LNCAP (cell line): Measurements from ENCODE around the gene ADAMTSL5.

Experiments used
- TF ChIP-seq, protein P1 (sequence below): fragments of 450-650 bp; IDR thresholded peaks from 2 replicates; pipeline ENCODE4 v1.5.1; 2017; ENCODE audit warnings: mild to moderate bottlenecking

The ADAMTSL5 gene

GRCh38 chr19:1471515-1472160 lies 41.2 kb downstream of the ADAMTSL5 start:
- TF ChIP-seq, protein P1, sequence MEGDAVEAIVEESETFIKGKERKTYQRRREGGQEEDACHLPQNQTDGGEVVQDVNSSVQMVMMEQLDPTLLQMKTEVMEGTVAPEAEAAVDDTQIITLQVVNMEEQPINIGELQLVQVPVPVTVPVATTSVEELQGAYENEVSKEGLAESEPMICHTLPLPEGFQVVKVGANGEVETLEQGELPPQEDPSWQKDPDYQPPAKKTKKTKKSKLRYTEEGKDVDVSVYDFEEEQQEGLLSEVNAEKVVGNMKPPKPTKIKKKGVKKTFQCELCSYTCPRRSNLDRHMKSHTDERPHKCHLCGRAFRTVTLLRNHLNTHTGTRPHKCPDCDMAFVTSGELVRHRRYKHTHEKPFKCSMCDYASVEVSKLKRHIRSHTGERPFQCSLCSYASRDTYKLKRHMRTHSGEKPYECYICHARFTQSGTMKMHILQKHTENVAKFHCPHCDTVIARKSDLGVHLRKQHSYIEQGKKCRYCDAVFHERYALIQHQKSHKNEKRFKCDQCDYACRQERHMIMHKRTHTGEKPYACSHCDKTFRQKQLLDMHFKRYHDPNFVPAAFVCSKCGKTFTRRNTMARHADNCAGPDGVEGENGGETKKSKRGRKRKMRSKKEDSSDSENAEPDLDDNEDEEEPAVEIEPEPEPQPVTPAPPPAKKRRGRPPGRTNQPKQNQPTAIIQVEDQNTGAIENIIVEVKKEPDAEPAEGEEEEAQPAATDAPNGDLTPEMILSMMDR = no peak; the same call in 1 of the 2 replicates

GRCh38 chr19:1471010-1471514 lies 41.8 kb downstream of the ADAMTSL5 start:
- TF ChIP-seq, protein P1 = no peak

DNA sequence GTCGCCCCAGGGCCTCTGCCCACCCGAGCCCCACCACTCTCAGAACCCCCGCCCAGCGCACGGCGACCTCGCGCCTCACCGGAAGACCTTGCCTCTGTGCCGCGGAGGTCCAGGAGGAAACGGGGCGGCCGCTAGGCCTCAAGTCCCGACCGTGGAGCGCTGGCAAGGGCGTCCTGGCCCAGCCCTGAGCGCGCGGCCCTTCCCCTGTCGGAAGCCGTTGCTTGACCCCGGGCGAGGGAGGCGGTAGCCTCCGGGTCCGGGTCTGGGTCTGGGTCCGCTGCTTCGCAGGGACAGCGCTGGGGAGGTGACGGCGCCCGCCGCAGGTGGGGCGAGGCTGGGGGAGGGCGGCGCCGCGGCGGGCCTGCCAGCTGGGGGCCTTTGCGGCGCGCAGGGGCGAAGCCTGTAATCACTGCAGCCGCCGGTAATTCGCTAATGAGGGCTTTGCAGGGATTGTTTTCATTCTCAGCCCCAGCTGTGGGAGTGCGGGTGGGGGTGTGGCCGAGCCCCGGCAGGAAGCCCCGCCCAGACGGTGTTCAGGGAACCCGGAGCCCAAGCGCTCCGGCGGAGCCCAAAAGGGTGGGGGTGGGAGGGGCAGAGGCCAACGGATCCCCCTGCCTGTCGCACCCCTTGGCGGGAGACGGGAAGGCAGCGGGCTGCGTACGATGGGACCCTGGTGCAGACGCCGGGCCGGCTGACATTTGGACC lies 42.4 kb downstream of the ADAMTSL5 start:
- TF ChIP-seq, protein P1 = no peak

DNA sequence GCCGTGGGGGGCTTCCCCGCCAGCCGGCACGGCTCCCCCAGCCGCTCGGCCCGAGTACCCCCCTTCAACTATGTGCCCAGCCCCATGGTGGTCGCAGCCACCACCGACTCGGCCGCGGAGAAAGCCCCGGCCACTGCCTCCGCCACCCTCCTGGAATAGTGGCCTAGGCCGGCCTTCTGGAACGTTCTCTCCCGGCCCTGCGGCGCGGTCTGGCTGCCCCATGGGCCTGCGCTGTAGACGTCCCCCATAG lies 42.8 kb downstream of the ADAMTSL5 start:
- TF ChIP-seq, protein P1 = no peak

- TF ChIP-seq, protein P1 = no peak
Measured at GRCh38 chr19:1469255-1470054, 43.4 kb downstream of the ADAMTSL5 start.

- TF ChIP-seq, protein P1 = no peak
Measured at GRCh38 chr19:1468821-1469254, 44.0 kb downstream of the ADAMTSL5 start.

DNA sequence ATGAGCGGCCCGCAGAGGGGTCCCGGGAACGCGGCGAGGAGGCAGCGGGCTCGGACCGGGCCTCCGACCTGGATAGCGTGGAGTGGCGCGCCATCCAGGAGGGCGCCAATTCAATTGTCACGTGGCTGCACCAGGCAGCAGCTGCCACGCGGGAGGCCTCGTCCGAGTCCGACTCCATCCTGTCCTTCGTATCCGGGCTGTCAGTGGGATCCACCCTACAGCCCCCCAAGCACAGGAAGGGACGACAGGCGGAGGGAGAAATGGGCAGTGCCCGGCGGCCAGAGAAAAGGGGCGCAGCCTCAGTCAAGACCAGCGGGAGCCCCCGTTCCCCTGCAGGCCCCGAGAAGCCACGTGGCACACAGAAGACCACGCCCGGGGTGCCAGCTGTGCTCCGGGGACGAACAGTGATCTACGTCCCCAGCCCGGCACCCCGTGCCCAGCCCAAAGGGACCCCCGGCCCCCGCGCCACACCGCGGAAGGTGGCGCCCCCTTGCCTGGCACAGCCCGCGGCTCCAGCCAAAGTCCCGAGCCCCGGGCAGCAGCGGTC lies 44.5 kb downstream of the ADAMTSL5 start:
- TF ChIP-seq, protein P1 = no peak
